H9 (cell line): ENCODE results near the gene INPP5E. TPM values are rescaled to one million over a fixed set of nuclear protein-coding genes. Genes with fewer than 3 reads are reported as not detected.

Experiments
- DNase-seq: peaks from one replicate; pipeline ENCODE4 v3.0.0-alpha.2; 2017
- H2AFZ ChIP-seq: one replicate; pipeline ENCODE4 v1.6.1; 2013; ENCODE audit warnings: mild to moderate bottlenecking, low read length, control low read depth, moderate library complexity
- H2AK5ac ChIP-seq: 2 replicates; pipeline ENCODE4 v1.6.1; 2013; ENCODE audit warnings: low read length, control low read depth, mixed read lengths; ENCODE audit not compliant: insufficient read length
- H2BK120ac ChIP-seq: one replicate; pipeline ENCODE4 v1.6.1; 2013; ENCODE audit warnings: low read depth, mild to moderate bottlenecking, low read length, control low read depth, inconsistent platforms; ENCODE audit not compliant: poor library complexity, severe bottlenecking
- H2BK12ac ChIP-seq: 2 replicates; pipeline ENCODE4 v1.6.1; 2013; ENCODE audit warnings: low read length, control low read depth, mixed read lengths, low read depth; ENCODE audit not compliant: insufficient read length
- H2BK15ac ChIP-seq: 2 replicates; pipeline ENCODE4 v1.6.1; 2013; ENCODE audit warnings: low read depth, low read length, control low read depth
- H2BK20ac ChIP-seq: one replicate; pipeline ENCODE4 v1.6.1; 2013; ENCODE audit warnings: low read depth, mild to moderate bottlenecking, low read length, control low read depth, inconsistent platforms; ENCODE audit not compliant: poor library complexity, severe bottlenecking
- H2BK5ac ChIP-seq: 2 replicates; pipeline ENCODE4 v1.6.1; 2013; ENCODE audit warnings: low read length, control low read depth, mixed read lengths; ENCODE audit not compliant: insufficient read length
- H3K14ac ChIP-seq: 2 replicates; pipeline ENCODE4 v1.6.1; 2013; ENCODE audit warnings: low read length, control low read depth; ENCODE audit not compliant: insufficient read depth
- H3K18ac ChIP-seq: 2 replicates; pipeline ENCODE4 v1.6.1; 2013; ENCODE audit warnings: low read depth, mild to moderate bottlenecking, mixed read lengths, low read length, control low read depth; ENCODE audit not compliant: insufficient read length
- H3K23ac ChIP-seq: 2 replicates; pipeline ENCODE4 v1.6.1; 2013; ENCODE audit warnings: low read length, control low read depth, mixed read lengths, low read depth; ENCODE audit not compliant: insufficient read length
- H3K23me2 ChIP-seq: 2 replicates; pipeline ENCODE4 v1.6.1; 2013; ENCODE audit warnings: low read depth, mild to moderate bottlenecking, mixed read lengths, low read length, control low read depth; ENCODE audit not compliant: insufficient read length, poor library complexity, severe bottlenecking
- H3K27ac ChIP-seq: 2 replicates; pipeline ENCODE4 v1.5.1; 2013; ENCODE audit warnings: low read length, control low read depth, mixed read lengths, low read depth; ENCODE audit not compliant: insufficient read length
- H3K27me3 ChIP-seq: 2 replicates; pipeline ENCODE4 v1.6.1; 2013; ENCODE audit warnings: low read length, control low read depth, inconsistent platforms; ENCODE audit not compliant: insufficient read depth
- H3K4ac ChIP-seq: 2 replicates; pipeline ENCODE4 v1.6.1; 2013; ENCODE audit warnings: low read depth, mild to moderate bottlenecking, control low read depth, inconsistent platforms, low read length, moderate library complexity
- H3K4me1 ChIP-seq: 2 replicates; pipeline ENCODE4 v1.6.1; 2013; ENCODE audit warnings: low read length, control low read depth, inconsistent platforms; ENCODE audit not compliant: insufficient read depth
- H3K4me2 ChIP-seq: 2 replicates; pipeline ENCODE4 v1.6.1; 2013; ENCODE audit warnings: low read length, control low read depth, mixed read lengths; ENCODE audit not compliant: insufficient read length, insufficient read depth
- H3K56ac ChIP-seq: 2 replicates; pipeline ENCODE4 v1.6.1; 2013; ENCODE audit warnings: low read depth, mild to moderate bottlenecking, mixed read lengths, low read length, control low read depth; ENCODE audit not compliant: insufficient read length
- H3K79me1 ChIP-seq: 2 replicates; pipeline ENCODE4 v1.6.1; 2013; ENCODE audit warnings: low read depth, mild to moderate bottlenecking, moderate library complexity, low read length, control low read depth, inconsistent platforms; ENCODE audit not compliant: insufficient read depth, poor library complexity, severe bottlenecking
- H3K79me2 ChIP-seq: 2 replicates; pipeline ENCODE4 v1.6.1; 2013; ENCODE audit warnings: low read length, control low read depth, inconsistent platforms; ENCODE audit not compliant: insufficient read depth
- H3K9ac ChIP-seq: 2 replicates; pipeline ENCODE4 v1.6.1; 2013; ENCODE audit warnings: low read length, control low read depth, mixed read lengths; ENCODE audit not compliant: insufficient read length; ENCODE audit errors: extremely low read depth
- H3K9me3 ChIP-seq: one replicate; pipeline ENCODE4 v1.6.1; 2013; ENCODE audit warnings: low read depth, low read length, inconsistent platforms; ENCODE audit not compliant: control insufficient read depth
- H3T11ph ChIP-seq: one replicate; pipeline ENCODE4 v1.6.1; 2013; ENCODE audit warnings: mild to moderate bottlenecking, low read length, control low read depth, inconsistent platforms
- H4K20me1 ChIP-seq: one replicate; pipeline ENCODE4 v1.6.1; 2013; ENCODE audit not compliant: control insufficient read depth, insufficient read length, insufficient read depth
- H4K5ac ChIP-seq: 2 replicates; pipeline ENCODE4 v1.6.1; 2013; ENCODE audit warnings: low read depth, mild to moderate bottlenecking, mixed read lengths, low read length, control low read depth; ENCODE audit not compliant: insufficient read length
- H4K8ac ChIP-seq: replicated peaks from 2 replicates; pipeline ENCODE4 v1.6.1; 2013; ENCODE audit warnings: low read length, control low read depth, mixed read lengths, low read depth; ENCODE audit not compliant: insufficient read length
- H4K91ac ChIP-seq: 2 replicates; pipeline ENCODE4 v1.6.1; 2013; ENCODE audit warnings: low read depth, mild to moderate bottlenecking, moderate library complexity, mixed read lengths, low read length, control low read depth; ENCODE audit not compliant: insufficient read length
- H3K27ac Mint-ChIP-seq, 3 experiments: 2 replicates in 2 of 3; 3 replicates in 1 of 3; pipeline ENCODE4 v1.8.0; 2020 to 2021; ENCODE audit warnings: mixed read lengths in 3 of 3, mild to moderate bottlenecking in 1 of 3, moderate library complexity in 1 of 3
- H3K27me3 Mint-ChIP-seq: 2 replicates; pipeline ENCODE4 v1.8.0; 2021; ENCODE audit warnings: low read depth, mild to moderate bottlenecking, moderate library complexity, mixed read lengths
- H3K36me3 Mint-ChIP-seq, 3 experiments: 2 replicates in 2 of 3; 3 replicates in 1 of 3; pipeline ENCODE4 v1.8.0; 2020 to 2021; ENCODE audit warnings: low read depth in 3 of 3, mixed read lengths in 3 of 3; ENCODE audit not compliant: insufficient read depth in 1 of 3
- H3K4me1 Mint-ChIP-seq, 2 experiments: 2 replicates each; pipeline ENCODE4 v1.8.0; 2020; ENCODE audit warnings: mixed read lengths in 2 of 2
- H3K4me3 Mint-ChIP-seq, 2 experiments: 2 replicates in 1 of 2; 3 replicates in 1 of 2; pipeline ENCODE4 v1.8.0; 2020 to 2021; ENCODE audit warnings: mild to moderate bottlenecking in 2 of 2, mixed read lengths in 2 of 2, moderate library complexity in 1 of 2
- H3K9me3 Mint-ChIP-seq, 2 experiments: 2 replicates in 1 of 2; 3 replicates in 1 of 2; pipeline ENCODE4 v1.8.0; 2020; ENCODE audit warnings: mild to moderate bottlenecking in 2 of 2, mixed read lengths in 2 of 2, moderate library complexity in 1 of 2
- CTCF ChIP-seq: fragments of 200-600 bp; sonication (generic); conservative IDR thresholded peaks from 3 replicates; pipeline ENCODE4 v1.8.0; 2021; ENCODE audit warnings: antibody characterized with exemption, mild to moderate bottlenecking
- WGBS: extraction: QIAGEN DNeasy Blood & Tissue Kit; methylation state at CpG from one replicate; pipeline ENCODE4 v1.1.7; 2013; ENCODE audit warnings: missing lambda C conversion rate, low lambda C conversion rate, mixed read lengths; ENCODE audit not compliant: insufficient read length; ENCODE audit errors: extremely low coverage; 5-methylcytosine and 5-hydroxymethylcytosine counted together
- total RNA-seq: library from RNA; stranded (reverse); gene quantifications from 2 replicates; pipeline ENCODE4 v1.2.1, GENCODE V29; 2021

INPP5E gene
- total RNA-seq, 1 experiment from 2014 or later: 21.0 TPM

- no peak overlapping the region for H2BK120ac ChIP-seq
- H3K4ac ChIP-seq: no peak overlapping the region
- no peak overlapping the region for H2BK15ac ChIP-seq
- no peak overlapping the region for H2BK5ac ChIP-seq
- H2BK12ac ChIP-seq: no peak overlapping the region
- no peaks in the 10 kb centered on the region for H3K4me1 ChIP-seq
- no peaks in the 10 kb centered on the region for H4K20me1 ChIP-seq
- Mint-ChIP-seq H3K36me3 (peaks cover 0 to 3% (median 0%) of the 10 kb centered on the region in 3 experiments; a peak in 1 of 7 replicates), H3K9me3 (no peaks in the 10 kb centered on the region; a peak in 1 of 5 replicates), H3K27me3 (no peaks in the 10 kb centered on the region; the same call in 1 of the 2 replicates), H3K27ac (no peak overlapping the region), H3K4me1 (no peaks in the 10 kb centered on the region), H3K4me3 (no peak overlapping the region)
- H3K9me3 ChIP-seq: no peaks in the 10 kb centered on the region
- H4K5ac ChIP-seq: no peak overlapping the region
- H3K23me2 ChIP-seq: peaks cover 5% of the 10 kb centered on the region
- WGBS: no CpG with 5 or more reads among the region's 7 CpGs
- no peak overlapping the region for H4K91ac ChIP-seq
- H2AFZ ChIP-seq: no peak overlapping the region
- H3K14ac ChIP-seq: no peak overlapping the region
- no peaks in the 10 kb centered on the region for H3K79me2 ChIP-seq
- H3K4me2 ChIP-seq: no peak overlapping the region
- H3K18ac ChIP-seq: no peak overlapping the region
- H3K79me1 ChIP-seq: no peaks in the 10 kb centered on the region
- no peaks in the 10 kb centered on the region for H3K27me3 ChIP-seq
- no peak overlapping the region for H4K8ac ChIP-seq
- H3K27ac ChIP-seq: no peak overlapping the region
- no peak overlapping the region for H3K56ac ChIP-seq
- TF ChIP-seq CTCF: no peak
- H3K9ac ChIP-seq: no peak overlapping the region
- no peak overlapping the region for H3T11ph ChIP-seq
- no peak overlapping the region for H2BK20ac ChIP-seq
- no peak overlapping the region for H2AK5ac ChIP-seq
- no peak overlapping the region for H3K23ac ChIP-seq
- DNase-seq: no peak
These were observed 48.0 kb upstream of the INPP5E start for GRCh38 chr9:136487672-136488071.
